Trophoblast cell (in vitro differentiated cells and primary cell): Measurements from ENCODE around the gene DNAJC8.
A peak's percentile ranks its signal among the peaks of the same experiment; 100 is the strongest.

Experiments used
- DNase-seq, 2 donors: peaks; one replicate each; pipeline ENCODE4 v3.0.0-alpha.2; 2016
- H2AFZ ChIP-seq: 2 replicates; pipeline ENCODE4 v1.6.1; 2013; ENCODE audit warnings: low read length, moderate library complexity, mild to moderate bottlenecking; ENCODE audit not compliant: insufficient read depth, poor library complexity
- H2AK5ac ChIP-seq: 2 replicates; pipeline ENCODE4 v1.6.1; 2013; ENCODE audit warnings: mild to moderate bottlenecking, low read length
- H2BK120ac ChIP-seq: 2 replicates; pipeline ENCODE4 v1.6.1; 2013; ENCODE audit warnings: low read length, mild to moderate bottlenecking, moderate library complexity; ENCODE audit not compliant: insufficient read depth, poor library complexity
- H2BK12ac ChIP-seq: 2 replicates; pipeline ENCODE4 v1.6.1; 2013; ENCODE audit warnings: mild to moderate bottlenecking, low read length, moderate library complexity
- H2BK5ac ChIP-seq: 2 replicates; pipeline ENCODE4 v1.6.1; 2013; ENCODE audit warnings: low read length, low read depth, moderate library complexity, mild to moderate bottlenecking; ENCODE audit not compliant: poor library complexity
- H3K14ac ChIP-seq: 2 replicates; pipeline ENCODE4 v1.6.1; 2013; ENCODE audit warnings: mild to moderate bottlenecking, low read length
- H3K18ac ChIP-seq: 2 replicates; pipeline ENCODE4 v1.6.1; 2013; ENCODE audit warnings: mild to moderate bottlenecking, low read length
- H3K23ac ChIP-seq: 2 replicates; pipeline ENCODE4 v1.6.1; 2013; ENCODE audit warnings: low read length
- H3K27ac ChIP-seq: 2 replicates; pipeline ENCODE4 v1.5.1; 2013; ENCODE audit warnings: low read depth, mild to moderate bottlenecking, inconsistent platforms, low read length, moderate library complexity
- H3K27me3 ChIP-seq: 2 replicates; pipeline ENCODE4 v1.6.1; 2013; ENCODE audit warnings: inconsistent platforms, mild to moderate bottlenecking, low read length, moderate library complexity; ENCODE audit not compliant: insufficient read depth
- H3K36me3 ChIP-seq, 2 experiments: 1 replicate in 1 of 2; 2 replicates in 1 of 2; pipeline ENCODE4 v1.6.1; 2013; ENCODE audit warnings: low read length in 2 of 2, mild to moderate bottlenecking in 2 of 2, moderate library complexity in 1 of 2; ENCODE audit not compliant: insufficient read depth in 2 of 2, control insufficient read depth in 1 of 2
- H3K4ac ChIP-seq: 2 replicates; pipeline ENCODE4 v1.6.1; 2013; ENCODE audit warnings: low read depth, mild to moderate bottlenecking, low read length, moderate library complexity
- H3K4me1 ChIP-seq, 2 experiments: 1 replicate in 1 of 2; 2 replicates in 1 of 2; pipeline ENCODE4 v1.6.1; 2013; ENCODE audit warnings: low read length in 2 of 2, mild to moderate bottlenecking in 2 of 2, moderate library complexity in 1 of 2; ENCODE audit not compliant: insufficient read depth in 2 of 2, control insufficient read depth in 1 of 2
- H3K4me2 ChIP-seq: 2 replicates; pipeline ENCODE4 v1.6.1; 2013; ENCODE audit warnings: inconsistent platforms, mild to moderate bottlenecking, low read length, moderate library complexity
- H3K4me3 ChIP-seq: 2 replicates; pipeline ENCODE4 v1.5.1; 2013; ENCODE audit warnings: mild to moderate bottlenecking, low read depth, low read length, inconsistent platforms
- H3K79me1 ChIP-seq: one replicate; pipeline ENCODE4 v1.6.1; 2013; ENCODE audit warnings: low read length
- H3K79me2 ChIP-seq: 2 replicates; pipeline ENCODE4 v1.6.1; 2013; ENCODE audit warnings: low read length, mild to moderate bottlenecking; ENCODE audit not compliant: control insufficient read depth, insufficient read depth, poor library complexity
- H3K9ac ChIP-seq: 2 replicates; pipeline ENCODE4 v1.6.1; 2013; ENCODE audit warnings: mild to moderate bottlenecking, low read length
- H3K9me3 ChIP-seq: 2 replicates; pipeline ENCODE4 v1.6.1; 2013; ENCODE audit warnings: low read depth, mild to moderate bottlenecking, control low read depth, inconsistent platforms, low read length; ENCODE audit not compliant: insufficient read depth
- H4K12ac ChIP-seq: 2 replicates; pipeline ENCODE4 v1.6.1; 2013; ENCODE audit warnings: low read depth, mild to moderate bottlenecking, low read length, moderate library complexity
- H4K8ac ChIP-seq: 2 replicates; pipeline ENCODE4 v1.6.1; 2013; ENCODE audit warnings: low read depth, mild to moderate bottlenecking, low read length, moderate library complexity
- H4K91ac ChIP-seq: one replicate; pipeline ENCODE4 v1.6.1; 2013; ENCODE audit warnings: low read depth, mild to moderate bottlenecking, low read length, moderate library complexity
- WGBS: extraction: QIAGEN DNeasy Blood & Tissue Kit; methylation state at CpG from one replicate; pipeline ENCODE4 v1.1.7; 2013; ENCODE audit warnings: missing lambda C conversion rate; ENCODE audit not compliant: insufficient read length, insufficient coverage; ENCODE audit errors: extremely low coverage; 5-methylcytosine and 5-hydroxymethylcytosine counted together

DNAJC8 gene

DNA sequence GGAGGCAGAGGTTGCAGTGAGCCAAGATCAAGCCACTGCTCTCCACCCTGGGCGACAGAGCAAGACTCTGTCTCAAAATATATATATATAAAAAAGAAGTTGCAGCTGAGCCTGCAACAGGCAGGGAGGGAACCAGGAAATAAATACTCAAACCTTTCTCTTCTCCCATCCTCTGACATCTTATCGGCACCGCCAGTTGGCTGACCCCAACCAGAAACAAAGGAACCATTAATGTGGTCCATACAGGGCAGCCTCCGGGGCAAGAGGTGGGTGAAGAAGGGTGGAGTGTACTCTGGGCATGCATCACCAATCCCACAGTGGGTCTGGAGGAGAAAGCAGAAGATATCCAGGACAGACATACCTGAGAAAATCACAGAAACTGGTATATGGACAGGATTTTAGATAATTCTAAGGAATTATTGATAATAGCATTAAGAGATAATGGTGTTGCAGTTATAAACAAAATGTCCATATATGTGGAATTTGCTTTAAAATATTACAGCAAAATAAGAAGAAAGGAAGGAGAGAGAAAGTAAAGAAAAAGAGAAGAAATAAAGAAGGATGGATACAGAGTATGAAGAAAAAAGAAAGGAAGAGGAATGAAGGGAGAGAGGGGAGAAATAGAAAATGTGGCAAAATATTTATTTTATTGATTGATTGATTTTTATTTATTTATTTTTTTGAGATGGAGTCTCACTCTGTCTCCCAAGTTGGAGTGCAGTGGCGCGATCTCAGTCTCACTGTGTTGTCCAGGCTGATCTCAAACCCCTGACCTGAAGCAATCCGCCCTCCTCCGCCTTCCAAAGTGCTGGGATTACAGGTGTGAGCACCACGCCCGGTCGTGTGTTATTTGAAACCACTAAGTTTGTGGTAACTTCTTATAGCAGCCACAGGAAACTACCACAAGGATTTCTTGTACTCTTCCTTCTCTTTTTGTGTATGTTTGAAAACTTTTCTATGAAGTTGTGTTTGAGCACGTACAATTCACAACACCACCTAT lies 52.2 kb downstream of the DNAJC8 start:
- H3K4me1 ChIP-seq = no peaks in the 10 kb centered on the region
- H2AK5ac ChIP-seq = no peak overlapping the region
- H3K23ac ChIP-seq = no peak overlapping the region
- H2BK120ac ChIP-seq = no peak overlapping the region
- no peaks in the 10 kb centered on the region for H3K27me3 ChIP-seq
- no CpG with 5 or more reads among the region's 12 CpGs for WGBS
- no peaks in the 10 kb centered on the region for H3K79me2 ChIP-seq
- no peak overlapping the region for H3K27ac ChIP-seq
- no peak overlapping the region for H2AFZ ChIP-seq
- H2BK12ac ChIP-seq = no peak overlapping the region
- H4K8ac ChIP-seq = no peak overlapping the region
- no peak overlapping the region for H2BK5ac ChIP-seq
- H4K12ac ChIP-seq = no peak overlapping the region
- no peak overlapping the region for H3K9ac ChIP-seq
- peak overlapping the region; percentile 36 for H3K4me3 ChIP-seq
- H3K18ac ChIP-seq = no peak overlapping the region
- no peak overlapping the region for H3K4me2 ChIP-seq
- H3K14ac ChIP-seq = no peak overlapping the region
- H4K91ac ChIP-seq = no peak overlapping the region
- H3K4ac ChIP-seq = no peak overlapping the region
- H3K9me3 ChIP-seq = no peaks in the 10 kb centered on the region
- H3K36me3 ChIP-seq = no peaks in the 10 kb centered on the region
- no peaks in the 10 kb centered on the region for H3K79me1 ChIP-seq
- no peak for DNase-seq

GRCh38 chr1:28178690-28179485 lies 53.9 kb downstream of the DNAJC8 start:
- Histone ChIP-seq H3K4me2 (no peak overlapping the region), H3K4me3 (peak overlapping the region; percentile 3), H2BK12ac (no peak overlapping the region), H3K23ac (no peak overlapping the region), H3K79me2 (no peaks in the 10 kb centered on the region), H4K12ac (no peak overlapping the region), H4K91ac (no peak overlapping the region), H2BK5ac (no peak overlapping the region), H2AFZ (no peak overlapping the region), H3K9ac (no peak overlapping the region), H3K4me1 (no peaks in the 10 kb centered on the region), H3K4ac (no peak overlapping the region), H3K9me3 (no peaks in the 10 kb centered on the region), H4K8ac (no peak overlapping the region), H2AK5ac (no peak overlapping the region), H3K79me1 (no peaks in the 10 kb centered on the region), H3K36me3 (no peaks in the 10 kb centered on the region), H2BK120ac (no peak overlapping the region), H3K14ac (no peak overlapping the region), H3K18ac (no peak overlapping the region), H3K27ac (no peak overlapping the region), H3K27me3 (no peaks in the 10 kb centered on the region)
- WGBS = no CpG with 5 or more reads among the region's 15 CpGs
- DNase-seq = no peak

DNA sequence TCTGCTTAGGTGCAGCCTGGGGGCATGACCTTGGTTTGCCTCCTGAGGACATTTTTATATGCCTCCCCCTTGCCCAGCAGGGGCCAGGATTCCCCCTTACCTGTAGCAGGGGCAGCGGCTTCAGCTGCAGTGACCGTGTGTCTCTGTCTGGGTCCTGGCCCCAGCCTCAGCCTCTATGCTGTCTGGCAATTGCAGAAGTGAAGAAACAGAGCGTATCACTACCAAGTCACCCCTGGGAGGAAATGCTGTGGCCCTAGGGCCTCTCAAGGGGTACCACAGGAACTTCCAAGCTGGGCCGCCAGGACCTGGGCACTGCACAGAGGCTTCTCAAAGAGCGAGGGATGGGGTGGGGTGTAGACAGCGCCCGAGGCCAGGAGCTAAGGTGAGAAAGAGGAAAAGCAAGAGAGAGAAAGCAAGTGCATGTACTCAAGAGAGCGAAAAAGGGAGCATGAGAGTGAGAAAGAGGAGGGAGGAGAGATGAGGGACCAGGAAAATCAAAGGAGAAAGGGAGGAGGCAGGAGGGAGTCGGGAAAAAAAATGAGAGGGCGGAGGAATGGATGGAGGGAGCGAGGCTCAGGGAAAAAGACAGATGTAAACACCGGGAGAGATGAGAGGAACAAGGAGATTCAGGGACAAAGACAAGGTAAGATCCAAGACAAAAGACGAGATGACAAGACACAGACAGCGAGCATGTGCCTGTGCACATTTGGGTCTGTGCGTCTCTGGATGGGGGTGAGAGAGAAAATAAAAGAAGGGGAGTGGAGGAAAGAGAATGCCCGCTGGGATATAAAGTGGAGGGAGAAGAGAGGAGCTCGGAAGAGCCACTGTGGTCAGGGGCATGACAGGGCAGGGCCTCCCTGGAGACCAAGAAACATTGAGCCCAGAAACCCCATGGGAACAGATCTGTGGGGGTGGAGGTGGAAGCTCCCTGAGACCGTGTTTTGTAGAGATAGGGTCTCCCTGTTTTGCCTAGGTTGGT lies 56.0 kb downstream of the DNAJC8 start, which contains the start of gene PTAFR:
Gene PTAFR (minus strand): TSS at position 199 of the 979 bp plus-strand sequence. CDS start 25,669 bp downstream, outside the sequence.
- Histone ChIP-seq H3K79me1 (no peaks in the 10 kb centered on the region), H3K18ac (no peak within 1 kb of the TSS), H2BK5ac (no peak within 1 kb of the TSS), H3K27ac (no peak within 1 kb of the TSS), H4K12ac (no peak within 1 kb of the TSS), H3K9me3 (no peaks in the 10 kb centered on the region), H3K4me3 (no peak within 1 kb of the TSS), H4K91ac (no peak within 1 kb of the TSS), H3K23ac (no peak within 1 kb of the TSS), H2AK5ac (no peak within 1 kb of the TSS), H3K14ac (no peak within 1 kb of the TSS), H3K4me2 (no peak within 1 kb of the TSS), H3K36me3 (no peaks in the 10 kb centered on the region), H3K9ac (no peak within 1 kb of the TSS), H3K27me3 (no peaks in the 10 kb centered on the region), H2BK120ac (no peak within 1 kb of the TSS), H3K4me1 (no peaks in the 10 kb centered on the region), H3K4ac (no peak within 1 kb of the TSS), H4K8ac (no peak within 1 kb of the TSS), H2BK12ac (no peak within 1 kb of the TSS), H3K79me2 (no peaks in the 10 kb centered on the region), H2AFZ (no peak within 1 kb of the TSS)
- no peak for DNase-seq
- 100% methylated on average over 2 of the region's 18 CpGs for WGBS
